Fibroblast of mammary gland (primary cell): Measurements from ENCODE around the gene RTN1.
A peak's percentile ranks its signal among the peaks of the same experiment; 100 is the strongest.

Experiments used
- DNase-seq: peaks from one replicate; pipeline ENCODE4 v3.0.0-alpha.2; 2010; ENCODE audit warnings: low read depth
- H3K4me3 ChIP-seq: 2 replicates; pipeline ENCODE4 v1.5.1; 2011; ENCODE audit warnings: low read depth, mild to moderate bottlenecking, low read length, moderate library complexity; ENCODE audit not compliant: control insufficient read depth
- CTCF ChIP-seq: conservative IDR thresholded peaks from 2 replicates; pipeline ENCODE4 v1.5.1; 2011; ENCODE audit warnings: low read depth, low read length, inconsistent platforms; ENCODE audit not compliant: control insufficient read depth, insufficient read depth

The RTN1 gene

GRCh38 chr14:59688224-59689170 lies 182.1 kb downstream of the RTN1 start:
- peak; percentile 84 for TF ChIP-seq CTCF
- peak; percentile 61 for DNase-seq
- no peak overlapping the region for H3K4me3 ChIP-seq

GRCh38 chr14:59687663-59688062 lies 182.9 kb downstream of the RTN1 start:
- no peak overlapping the region for H3K4me3 ChIP-seq
- DNase-seq: no peak
- no peak for TF ChIP-seq CTCF

- no peak overlapping the region for H3K4me3 ChIP-seq
- no peak for DNase-seq
- TF ChIP-seq CTCF: no peak
Measured at GRCh38 chr14:59679872-59680271, 190.7 kb downstream of the RTN1 start.

GRCh38 chr14:59678352-59678751 lies 192.2 kb downstream of the RTN1 start:
- no peak for DNase-seq
- no peak overlapping the region for H3K4me3 ChIP-seq
- no peak for TF ChIP-seq CTCF

GRCh38 chr14:59677771-59678231 lies 192.8 kb downstream of the RTN1 start:
- no peak overlapping the region for H3K4me3 ChIP-seq
- no peak for DNase-seq
- TF ChIP-seq CTCF: no peak

- no peak for TF ChIP-seq CTCF
- no peak overlapping the region for H3K4me3 ChIP-seq
- no peak for DNase-seq
Measured at GRCh38 chr14:59675394-59675793, 195.2 kb downstream of the RTN1 start.
